Naive thymus-derived CD4-positive, alpha-beta T cell (primary cell): ENCODE data around the gene ZSCAN23. TPM values are rescaled to one million over a fixed set of nuclear protein-coding genes. Genes with fewer than 3 reads are reported as not detected.

Experiments used
- ATAC-seq: fragments of 150-1000 bp; cut with Tn5 transposase; 2 replicates; pipeline ENCODE4 v1.10.0; 2021; ENCODE audit warnings: mild to moderate bottlenecking, moderate library complexity
- CTCF ChIA-PET: fragments of 350-600 bp; sonication (Branson Sonifier 250); formaldehyde crosslinking; loops from one replicate; lab custom pipeline; 2021; ENCODE audit warnings: antibody characterized with exemption; lab: Charles Lee
- POLR2A ChIA-PET: fragments of 350-600 bp; sonication (Branson Sonifier 250); formaldehyde crosslinking; loops from one replicate; lab custom pipeline; 2021; ENCODE audit warnings: antibody characterized with exemption, inconsistent platforms; lab: Charles Lee
- DNase-seq, 9 donors: peaks; one replicate each; pipeline versions ENCODE4 v3.0.0 to v3.0.0-alpha.2; 2020 to 2022; ENCODE audit warnings: mixed read lengths in 1 of 9
- H3K27ac ChIP-seq: one replicate; pipeline ENCODE4 v1.7.0; 2013; ENCODE audit warnings: mild to moderate bottlenecking, low read depth, low read length, moderate library complexity
- H3K27me3 ChIP-seq, 2 donors: one replicate each; pipeline ENCODE4 v1.7.0; 2013; ENCODE audit warnings: low read length in 2 of 2, mild to moderate bottlenecking in 2 of 2, moderate library complexity in 2 of 2; ENCODE audit not compliant: control insufficient read depth in 2 of 2, insufficient read depth in 2 of 2
- H3K36me3 ChIP-seq, 3 experiments: 1 replicate in 2 of 3; 2 replicates in 1 of 3; pipeline ENCODE4 v1.7.0; 2013; ENCODE audit warnings: low read length in 3 of 3, mild to moderate bottlenecking in 3 of 3, moderate library complexity in 1 of 3; ENCODE audit not compliant: insufficient read depth in 3 of 3, control insufficient read depth in 2 of 3
- H3K4me1 ChIP-seq, 2 donors: one replicate each; pipeline ENCODE4 v1.7.0; 2013; ENCODE audit warnings: low read length in 2 of 2, mild to moderate bottlenecking in 2 of 2, moderate library complexity in 1 of 2; ENCODE audit not compliant: control insufficient read depth in 2 of 2, insufficient read depth in 2 of 2
- H3K4me3 ChIP-seq: 2 replicates; pipeline ENCODE4 v1.7.0; 2013; ENCODE audit warnings: mild to moderate bottlenecking, low read length
- H3K9me3 ChIP-seq, 3 experiments: 1 replicate in 2 of 3; 2 replicates in 1 of 3; pipeline ENCODE4 v1.7.0; 2013; ENCODE audit warnings: low read length in 3 of 3; ENCODE audit not compliant: control insufficient read depth in 2 of 3
- H3K27ac Mint-ChIP-seq, 9 donors: one replicate each; pipeline ENCODE4 v1.8.0; 2020 to 2022; ENCODE audit warnings: mixed read lengths in 9 of 9, mild to moderate bottlenecking in 8 of 9, moderate library complexity in 5 of 9, inconsistent platforms in 2 of 9
- H3K27me3 Mint-ChIP-seq, 5 donors: one replicate each; pipeline ENCODE4 v1.8.0; 2021 to 2022; ENCODE audit warnings: mixed read lengths in 5 of 5, mild to moderate bottlenecking in 1 of 5
- H3K36me3 Mint-ChIP-seq, 5 donors: one replicate each; pipeline ENCODE4 v1.8.0; 2020 to 2022; ENCODE audit warnings: mixed read lengths in 5 of 5, mild to moderate bottlenecking in 3 of 5, inconsistent platforms in 1 of 5
- H3K4me1 Mint-ChIP-seq, 7 donors: one replicate each; pipeline ENCODE4 v1.8.0; 2020 to 2022; ENCODE audit warnings: mixed read lengths in 7 of 7, mild to moderate bottlenecking in 3 of 7, inconsistent platforms in 1 of 7
- H3K4me3 Mint-ChIP-seq, 10 donors: one replicate each; pipeline ENCODE4 v1.8.0; 2020 to 2022; ENCODE audit warnings: mild to moderate bottlenecking in 10 of 10, mixed read lengths in 10 of 10, moderate library complexity in 6 of 10, inconsistent platforms in 2 of 10
- H3K9me3 Mint-ChIP-seq, 11 donors: one replicate each; pipeline ENCODE4 v1.8.0; 2020 to 2022; ENCODE audit warnings: mixed read lengths in 11 of 11, mild to moderate bottlenecking in 4 of 11, inconsistent platforms in 1 of 11, moderate library complexity in 1 of 11
- intact Hi-C, 2 donors: fragments of 100-400 bp; cut with micrococcal nuclease; formaldehyde crosslinking; loops; one replicate each; pipeline ENCODE4 v1.15.1; 2023
- polyA plus RNA-seq, 2 donors: library from polyadenylated mRNA; unstranded; fragments of 300-500 nt; fragmentation: Illumina TruSeq; gene quantifications; one replicate each; pipeline ENCODE4 v1.2.3, GENCODE V29; 2021
- total RNA-seq, 6 experiments: library from RNA in 5 of 6; stranded (reverse) in 5 of 6; gene quantifications; 1 replicate in 5 of 6; 2 replicates in 1 of 6; pipeline ENCODE4 v1.2.3 and lab custom pipeline; 2021 to 2026

The ZSCAN23 gene
- total and polyA plus RNA-seq, 7 experiments from 2014 or later: 0.26 to 3.4 (median 2.2) TPM

DNA sequence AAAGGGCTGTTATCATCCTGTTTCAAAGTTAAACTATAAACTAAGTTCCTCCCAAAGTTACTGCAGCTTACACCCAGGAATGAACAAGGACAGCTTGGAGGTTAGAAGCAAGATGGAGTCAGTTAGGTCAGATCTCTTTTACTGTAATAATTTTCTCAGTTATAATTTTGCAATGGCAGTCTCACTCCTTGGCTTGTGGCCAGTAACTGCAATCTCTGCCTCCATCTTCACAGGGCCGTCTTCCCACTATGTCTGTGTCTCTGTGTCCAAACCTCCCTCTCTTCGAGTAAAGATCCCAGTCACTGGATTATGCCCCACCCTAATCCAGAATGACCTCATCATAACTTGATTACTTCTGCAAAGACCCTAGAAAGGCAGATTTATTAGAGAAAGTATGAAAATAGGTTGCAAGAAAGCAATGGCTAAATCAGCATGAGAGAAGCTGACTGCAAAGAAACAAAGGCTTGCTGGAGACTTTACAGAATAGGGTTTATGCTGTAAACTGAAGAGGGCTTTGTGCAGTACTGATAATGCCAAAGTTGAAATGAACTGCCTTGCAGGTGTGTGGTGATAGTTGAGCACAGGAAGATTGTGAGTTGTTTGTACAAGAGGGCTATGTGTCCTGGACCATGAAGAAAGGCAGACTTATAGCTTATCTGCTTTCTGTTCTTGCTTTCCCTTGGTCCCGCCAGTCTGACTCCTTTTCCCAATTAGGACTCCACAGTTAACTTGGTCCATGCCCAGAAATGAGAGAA, 43.9 kb upstream of the ZSCAN23 start:
- ChIA-PET CTCF (interaction anchor here (0.7 kb wide), 1 partner anchor 9 kb away, joined by 3 read pairs; no protein-coding TSS in a partner anchor), POLR2A (interaction anchor here (0.8 kb wide), 1 partner anchor 376 kb away, joined by 3 read pairs; no protein-coding TSS in a partner anchor)
- intact Hi-C loops: no loop called here
- Histone ChIP-seq H3K4me1 (peaks cover 0 to 14% of the 10 kb centered on the region in 2 donors), H3K4me3 (no peak overlapping the region), H3K27me3 (peaks cover 0 to 4% of the 10 kb centered on the region in 2 donors), H3K9me3 (no peaks in the 10 kb centered on the region), H3K36me3 (no peaks in the 10 kb centered on the region), H3K27ac (no peak overlapping the region)
- Mint-ChIP-seq H3K27me3 (peaks cover 19 to 73% (median 60%) of the 10 kb centered on the region in 5 donors), H3K27ac (no peak overlapping the region), H3K4me1 (peaks cover 16 to 32% (median 20%) of the 10 kb centered on the region in 7 donors), H3K36me3 (peaks cover 0 to 8% (median 3%) of the 10 kb centered on the region in 5 donors), H3K4me3 (no peak overlapping the region), H3K9me3 (peaks cover 0 to 32% (median 4%) of the 10 kb centered on the region in 11 donors)
- DNase-seq (no peak), ATAC-seq (no peak)

DNA sequence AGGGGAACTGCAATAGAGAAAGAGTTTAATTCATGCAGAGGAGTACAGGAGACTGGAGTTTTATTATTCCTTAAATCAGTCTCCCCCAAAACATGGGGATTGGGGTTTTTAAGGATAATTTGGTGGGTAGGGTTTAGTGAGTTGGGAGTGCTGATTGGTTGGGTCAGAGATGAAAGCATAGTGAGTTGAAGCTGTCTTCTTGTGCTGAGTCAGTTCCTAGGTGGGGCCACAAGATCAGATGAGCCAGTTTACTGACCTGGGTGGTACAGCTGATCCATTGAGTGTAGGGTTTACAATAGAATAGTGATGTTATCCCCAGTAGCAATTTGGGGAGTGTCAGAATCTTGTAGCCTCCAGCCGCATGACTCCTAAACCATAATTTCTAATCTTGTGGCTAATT, 43.2 kb upstream of the ZSCAN23 start:
- no peak overlapping the region for H3K4me3 Mint-ChIP-seq
- DNase-seq (no peak), ATAC-seq (no peak)
- H3K4me3 ChIP-seq: no peak overlapping the region
- peaks cover 0 to 14% of the 10 kb centered on the region in 2 donors for H3K4me1 ChIP-seq
- peaks cover 0 to 8% (median 3%) of the 10 kb centered on the region in 5 donors for H3K36me3 Mint-ChIP-seq
- intact Hi-C loops: no loop called here
- peaks cover 13 to 26% (median 20%) of the 10 kb centered on the region in 7 donors for H3K4me1 Mint-ChIP-seq
- ChIA-PET POLR2A (no interaction called here), CTCF (no interaction called here)
- H3K36me3 ChIP-seq: no peaks in the 10 kb centered on the region
- no peak overlapping the region for H3K27ac ChIP-seq
- H3K27me3 ChIP-seq: peaks cover 0 to 4% of the 10 kb centered on the region in 2 donors
- H3K9me3 Mint-ChIP-seq: peaks cover 0 to 32% (median 4%) of the 10 kb centered on the region in 11 donors
- H3K9me3 ChIP-seq: no peaks in the 10 kb centered on the region
- no peak overlapping the region for H3K27ac Mint-ChIP-seq
- H3K27me3 Mint-ChIP-seq: peaks cover 19 to 73% (median 59%) of the 10 kb centered on the region in 5 donors

DNA sequence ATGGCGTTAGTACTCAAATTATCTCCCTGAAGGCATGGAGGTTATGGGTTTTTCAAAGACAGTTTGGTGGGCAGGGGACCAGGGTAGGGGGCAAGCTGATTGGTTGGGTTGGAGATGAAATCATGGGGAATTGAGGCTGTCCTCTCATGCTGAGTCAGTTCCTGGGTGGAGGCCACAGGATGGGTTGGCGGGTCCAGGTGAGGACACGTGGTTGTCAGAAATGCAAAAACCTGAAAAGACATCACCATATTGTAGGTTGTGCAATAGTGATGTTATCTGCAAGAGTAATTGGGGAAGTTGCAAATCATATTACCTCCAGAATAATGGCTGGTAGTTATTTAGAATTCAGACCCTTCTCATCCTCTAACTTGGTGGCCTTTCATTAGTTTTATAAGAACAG, 42.2 kb upstream of the ZSCAN23 start:
- intact Hi-C loops: no loop called here
- CTCF ChIA-PET: no interaction called here
- H3K36me3 Mint-ChIP-seq: peaks cover 0 to 8% (median 1%) of the 10 kb centered on the region in 5 donors

DNA sequence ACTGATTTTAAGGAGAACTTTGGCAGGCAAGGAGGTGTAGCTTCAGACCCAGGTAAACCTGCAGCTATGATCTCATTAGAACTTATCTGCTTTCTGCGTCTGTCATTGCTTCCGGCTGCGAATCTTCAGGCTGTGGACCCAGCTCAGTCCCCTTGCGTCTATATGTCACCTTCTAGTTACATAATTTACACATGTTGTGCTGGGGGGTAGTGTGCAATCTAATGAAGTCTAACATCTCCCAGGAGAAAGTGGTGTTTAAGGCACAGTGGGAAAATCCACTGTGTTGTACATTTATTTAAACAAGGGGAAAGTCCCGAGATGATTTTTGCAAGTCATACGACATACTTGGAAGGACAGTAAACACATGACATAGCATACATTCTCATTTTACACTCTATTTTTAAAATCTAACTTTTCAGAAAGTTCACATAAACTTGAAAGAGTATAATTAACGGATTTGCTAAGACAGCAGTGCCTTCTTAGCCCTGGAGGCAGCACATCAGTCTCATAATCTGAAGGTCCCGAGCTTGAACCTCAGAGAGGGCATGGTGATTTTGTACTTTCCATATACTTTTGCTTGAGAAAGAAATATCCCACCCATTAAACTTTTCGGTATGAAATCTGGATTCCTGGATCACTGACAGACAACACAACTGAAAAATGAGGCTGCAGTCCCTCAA, 37.1 kb upstream of the ZSCAN23 start:
- Mint-ChIP-seq H3K36me3 (peaks cover 0 to 7% (median 0%) of the 10 kb centered on the region in 5 donors), H3K27me3 (peaks cover 57 to 82% (median 68%) of the 10 kb centered on the region in 5 donors), H3K27ac (no peak overlapping the region), H3K4me3 (no peak overlapping the region), H3K9me3 (peaks cover 0 to 5% (median 0%) of the 10 kb centered on the region in 11 donors), H3K4me1 (peaks cover 2 to 10% (median 5%) of the 10 kb centered on the region in 7 donors)
- H3K4me1 ChIP-seq: no peaks in the 10 kb centered on the region
- no peak for DNase-seq
- H3K27ac ChIP-seq: no peak overlapping the region
- H3K27me3 ChIP-seq: peaks cover 0 to 7% of the 10 kb centered on the region in 2 donors
- POLR2A ChIA-PET: no interaction called here
- intact Hi-C loops: no loop called here
- no peaks in the 10 kb centered on the region for H3K9me3 ChIP-seq
- CTCF ChIA-PET: no interaction called here
- ATAC-seq: no peak
- H3K36me3 ChIP-seq: no peaks in the 10 kb centered on the region
- no peak overlapping the region for H3K4me3 ChIP-seq

More for the DNA sequence above, 42.2 kb upstream of the ZSCAN23 start:
- H3K4me1 ChIP-seq: peaks cover 0 to 14% of the 10 kb centered on the region in 2 donors
- H3K27me3 ChIP-seq: peaks cover 0 to 4% of the 10 kb centered on the region in 2 donors
- Mint-ChIP-seq H3K4me1 (peaks cover 8 to 21% (median 16%) of the 10 kb centered on the region in 7 donors), H3K4me3 (no peak overlapping the region), H3K27ac (no peak overlapping the region), H3K9me3 (peaks cover 0 to 32% (median 4%) of the 10 kb centered on the region in 11 donors), H3K27me3 (peaks cover 25 to 76% (median 61%) of the 10 kb centered on the region in 5 donors)
- no peak overlapping the region for H3K27ac ChIP-seq
- no peak overlapping the region for H3K4me3 ChIP-seq
- no peaks in the 10 kb centered on the region for H3K36me3 ChIP-seq
- ATAC-seq: no peak
- no peak for DNase-seq
- H3K9me3 ChIP-seq: no peaks in the 10 kb centered on the region
- POLR2A ChIA-PET: no interaction called here

DNA sequence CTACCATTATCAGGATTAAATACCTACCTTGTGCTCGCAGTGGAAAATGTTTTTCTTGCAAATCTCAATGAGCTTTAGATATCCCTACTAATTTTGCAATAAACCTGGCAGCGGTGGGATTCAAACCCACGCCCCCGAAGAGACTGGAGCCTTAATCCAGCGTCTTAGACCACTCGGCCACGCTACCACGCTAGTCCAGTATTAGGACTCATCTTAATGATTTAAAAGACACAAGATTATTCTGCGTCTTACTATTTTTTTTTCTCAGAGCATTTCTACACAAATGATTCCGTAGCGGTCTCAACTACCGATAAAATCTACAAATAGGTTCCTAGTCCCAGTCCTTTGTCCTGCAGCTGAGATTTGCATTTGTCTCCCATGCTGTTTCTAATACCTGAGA, 35.2 kb upstream of the ZSCAN23 start:
- no peak for ATAC-seq
- intact Hi-C loops: no loop called here
- Histone ChIP-seq H3K9me3 (no peaks in the 10 kb centered on the region), H3K36me3 (no peaks in the 10 kb centered on the region), H3K4me1 (no peaks in the 10 kb centered on the region), H3K27me3 (peaks cover 0 to 7% of the 10 kb centered on the region in 2 donors), H3K4me3 (no peak overlapping the region), H3K27ac (no peak overlapping the region)
- ChIA-PET CTCF (interaction anchor here (0.7 kb wide), 1 partner anchor 51 kb away, joined by 3 read pairs; no protein-coding TSS in a partner anchor), POLR2A (no interaction called here)
- peaks cover 0 to 4% (median 0%) of the 10 kb centered on the region in 11 donors for H3K9me3 Mint-ChIP-seq
- peaks cover 62 to 89% (median 73%) of the 10 kb centered on the region in 5 donors for H3K27me3 Mint-ChIP-seq
- no peak overlapping the region for H3K27ac Mint-ChIP-seq
- H3K4me1 Mint-ChIP-seq: peaks cover 2 to 16% (median 10%) of the 10 kb centered on the region in 7 donors
- H3K4me3 Mint-ChIP-seq: peak overlapping the region in 3 of 10 donors; percentile 1 to 14 (median 1)
- H3K36me3 Mint-ChIP-seq: no peaks in the 10 kb centered on the region
- no peak for DNase-seq

DNA sequence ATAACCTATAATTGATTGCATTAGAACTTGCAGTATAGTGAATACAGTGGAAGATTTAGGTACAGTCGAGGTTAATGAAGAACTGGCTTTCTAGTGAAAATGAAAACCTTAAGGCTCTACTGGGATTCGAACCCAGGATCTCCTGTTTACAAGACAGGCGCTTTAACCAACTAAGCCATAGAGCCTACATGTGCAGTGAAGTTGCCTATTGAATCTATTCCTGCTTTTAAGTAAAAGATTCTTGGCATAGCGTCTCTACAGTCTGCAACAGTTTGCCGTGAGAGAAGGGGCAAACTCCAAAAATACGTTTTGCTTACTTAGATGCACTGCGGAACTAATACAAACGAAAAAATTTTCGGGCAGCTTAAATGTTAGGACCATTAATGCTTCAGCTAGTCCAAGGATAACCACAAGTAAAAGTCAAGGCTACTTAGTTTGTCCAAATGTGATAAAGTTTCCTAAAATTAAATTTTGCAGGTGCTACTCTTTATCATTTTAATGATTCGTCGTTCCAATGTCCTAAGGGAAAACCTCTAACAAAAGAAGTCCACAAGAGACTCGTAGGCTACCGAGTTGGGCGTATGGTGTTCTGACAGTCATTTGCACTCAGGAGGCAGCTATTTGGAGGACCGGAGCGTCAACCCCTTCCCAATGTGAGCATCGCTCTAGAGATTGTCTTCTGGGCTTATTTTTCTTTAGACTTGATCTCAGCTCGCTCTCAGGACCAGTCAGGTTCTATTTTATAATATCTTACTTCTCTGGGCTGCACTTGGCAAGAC, 31.3 kb upstream of the ZSCAN23 start:
- Mint-ChIP-seq H3K27me3 (peaks cover 50 to 74% (median 64%) of the 10 kb centered on the region in 5 donors), H3K36me3 (no peaks in the 10 kb centered on the region), H3K27ac (peak overlapping the region in 1 of 9 donors; percentile 20), H3K4me1 (peaks cover 2 to 16% (median 10%) of the 10 kb centered on the region in 7 donors), H3K9me3 (peaks cover 0 to 18% (median 2%) of the 10 kb centered on the region in 11 donors), H3K4me3 (peak overlapping the region; percentile 4 to 68 (median 31))
- CTCF ChIA-PET: no interaction called here
- ATAC-seq (no peak), DNase-seq (peak in 7 of 9 donors; percentile 10 to 36 (median 21))
- Histone ChIP-seq H3K36me3 (no peaks in the 10 kb centered on the region), H3K27me3 (peaks cover 0 to 7% of the 10 kb centered on the region in 2 donors), H3K27ac (no peak overlapping the region), H3K4me3 (no peak overlapping the region), H3K9me3 (no peaks in the 10 kb centered on the region), H3K4me1 (no peaks in the 10 kb centered on the region)
- intact Hi-C loops: loop anchor here in 1 of 2 donors (1.0 to 2.0 kb wide), 2 partner anchors 15 to 68 kb away; no protein-coding TSS in a partner anchor
- POLR2A ChIA-PET: no interaction called here
